Measurements from ENCODE around the gene MTHFSD.

The MTHFSD gene

DNA sequence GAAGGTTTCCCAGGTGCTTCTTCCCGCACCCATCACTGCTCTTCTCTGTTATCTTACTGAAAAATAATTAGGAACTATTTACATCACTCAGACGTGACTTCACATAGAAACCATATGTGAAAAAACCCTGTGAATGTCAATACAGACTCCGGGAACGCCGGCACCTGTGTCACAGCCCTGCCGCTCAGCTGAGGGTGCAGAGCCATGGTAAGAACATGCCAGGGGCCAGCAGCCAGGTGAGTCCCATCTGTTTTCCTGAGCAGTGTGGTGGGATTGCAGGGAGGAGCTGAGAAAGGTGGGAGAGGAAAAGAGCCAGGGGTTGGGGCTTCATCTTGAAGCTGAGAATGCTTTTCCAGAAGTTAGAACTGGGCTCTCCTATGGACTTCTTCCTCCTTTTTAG lies 31.0 kb downstream of the MTHFSD start:
- no peak for DNase-seq

DNA sequence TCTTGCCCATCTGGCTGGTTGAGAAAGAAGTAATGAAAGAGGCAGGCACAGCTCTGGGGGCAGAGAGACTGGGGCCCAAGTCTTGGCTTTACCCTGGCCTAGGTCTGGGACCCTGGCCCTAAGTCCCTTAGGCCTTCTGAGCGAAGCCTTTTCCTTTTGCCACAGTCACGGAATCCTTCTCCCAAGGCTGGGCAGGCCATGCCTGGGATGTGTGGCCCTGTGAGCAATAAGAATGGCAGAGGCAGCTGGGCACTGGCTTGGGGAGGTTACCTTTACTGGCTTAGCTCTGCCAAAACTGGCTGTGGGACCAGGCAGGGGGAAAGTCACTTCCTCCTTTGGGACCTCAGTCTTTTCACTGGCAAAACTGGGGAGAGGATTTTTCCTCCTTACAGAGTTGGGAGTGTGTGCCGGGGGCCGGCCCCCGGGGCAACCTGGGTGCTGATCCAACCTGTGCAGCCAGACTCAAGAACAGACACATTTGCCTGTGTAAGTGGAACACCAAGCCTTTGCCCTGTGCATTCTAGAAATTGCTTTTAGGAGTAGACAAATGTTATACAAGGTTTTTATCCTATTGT lies 31.8 kb downstream of the MTHFSD start:
- no peak for DNase-seq

DNA sequence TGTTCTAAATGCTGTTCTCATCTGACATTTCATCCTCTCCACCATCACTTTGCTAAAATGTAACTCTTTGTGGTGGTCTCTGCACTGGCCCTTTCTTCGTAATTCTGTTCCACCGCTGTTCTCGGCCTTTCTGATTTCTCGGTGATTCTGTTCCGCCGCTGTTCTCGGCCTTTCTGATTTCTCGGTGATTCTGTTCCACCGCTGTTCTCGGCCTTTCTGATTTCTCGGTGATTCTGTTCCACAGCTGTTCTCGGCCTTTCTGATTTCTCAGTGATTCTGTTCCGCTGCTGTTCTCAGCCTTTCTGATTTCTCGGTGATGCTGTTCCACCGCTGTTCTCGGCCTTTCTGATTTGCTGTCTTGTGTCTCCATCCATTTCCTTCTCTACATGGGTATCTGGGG lies 32.4 kb downstream of the MTHFSD start:
- no peak for DNase-seq

DNA sequence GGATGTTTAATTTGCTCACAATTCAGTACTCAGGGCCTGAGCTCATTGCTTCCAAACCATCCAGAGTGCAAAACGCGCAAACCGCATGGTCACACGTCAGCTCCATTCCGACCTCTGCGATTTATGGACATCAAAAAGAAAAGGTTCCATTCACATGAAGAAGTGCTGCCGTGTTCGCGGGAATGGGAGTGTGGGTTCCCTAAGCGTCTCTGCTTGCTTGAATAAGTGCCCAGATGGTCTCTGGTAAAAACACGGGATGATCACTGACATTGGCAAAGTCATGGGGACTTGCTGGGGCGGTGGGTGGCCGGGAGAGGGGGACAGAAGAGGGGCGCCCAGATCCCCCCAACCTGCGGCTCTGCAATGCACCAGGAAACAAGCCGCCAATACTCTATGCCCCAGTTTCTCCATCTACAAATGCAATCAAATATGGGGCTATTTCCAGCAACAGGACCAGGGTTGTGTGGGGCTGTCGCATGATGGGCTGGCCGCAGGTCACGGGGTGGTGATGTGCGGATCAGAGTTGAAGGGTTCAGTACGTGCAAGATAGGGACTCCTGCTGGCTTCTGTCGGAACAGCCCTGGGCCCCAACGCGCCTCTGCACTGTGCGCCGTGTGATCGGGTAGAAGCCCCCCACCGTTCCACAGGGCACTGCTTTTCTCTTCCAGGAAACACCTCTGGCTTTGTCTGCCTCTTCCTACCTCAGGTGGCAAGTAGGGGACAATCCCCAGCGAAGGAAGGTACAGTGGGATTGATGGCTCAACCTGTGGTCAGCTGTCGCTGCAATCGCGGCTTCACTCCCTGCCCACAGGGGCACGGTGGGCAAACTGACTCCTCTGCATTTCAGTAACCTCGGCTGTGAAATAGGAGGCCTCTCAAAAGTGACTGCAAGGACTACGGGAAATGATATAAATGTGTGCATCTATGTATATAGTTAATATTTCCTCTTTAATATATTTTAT lies 33.5 kb downstream of the MTHFSD start:
- DNase-seq: no peak

DNA sequence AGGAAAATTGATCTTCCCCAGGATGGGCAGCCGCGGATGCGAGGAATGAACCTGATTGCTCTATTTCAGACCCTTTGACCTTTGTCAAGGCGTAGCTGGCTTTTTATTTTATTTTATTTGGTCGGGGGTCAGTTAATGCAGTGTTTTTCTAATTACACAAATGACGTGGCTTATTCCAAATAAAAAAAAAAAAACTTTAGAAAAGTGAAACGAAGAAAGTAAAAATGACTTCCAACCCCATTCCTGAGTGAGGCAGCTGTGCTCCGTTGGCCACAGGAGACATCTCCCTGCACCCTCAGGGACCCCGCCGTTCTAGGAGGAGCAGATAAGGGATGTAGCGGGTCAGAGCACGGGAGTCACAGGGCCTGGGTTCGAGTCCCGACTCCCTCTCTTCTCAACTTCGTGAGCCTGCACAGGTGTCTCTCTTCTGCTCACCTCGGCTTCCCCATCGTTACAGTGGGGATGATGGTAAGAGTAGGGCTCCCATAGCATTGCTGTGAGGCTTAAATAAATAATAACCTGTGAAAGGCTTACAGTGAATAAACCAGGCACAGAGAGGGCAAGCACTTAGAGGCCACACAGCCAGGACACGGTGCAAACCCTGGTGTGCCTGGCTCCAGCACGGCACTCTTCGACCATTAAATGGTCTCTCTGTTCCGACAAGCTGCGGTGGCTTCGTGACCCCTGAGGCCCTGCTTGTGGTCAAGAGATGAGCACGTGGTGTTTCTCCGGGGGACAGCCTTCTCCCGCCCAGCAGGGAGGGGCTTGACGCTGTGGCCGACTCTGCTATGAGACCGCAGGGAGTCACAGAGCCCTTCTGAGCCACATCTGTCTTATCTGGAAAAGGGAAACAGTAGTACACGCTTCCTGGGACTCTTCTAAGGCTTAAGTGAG lies 34.5 kb downstream of the MTHFSD start:
- DNase-seq: no peak

DNA sequence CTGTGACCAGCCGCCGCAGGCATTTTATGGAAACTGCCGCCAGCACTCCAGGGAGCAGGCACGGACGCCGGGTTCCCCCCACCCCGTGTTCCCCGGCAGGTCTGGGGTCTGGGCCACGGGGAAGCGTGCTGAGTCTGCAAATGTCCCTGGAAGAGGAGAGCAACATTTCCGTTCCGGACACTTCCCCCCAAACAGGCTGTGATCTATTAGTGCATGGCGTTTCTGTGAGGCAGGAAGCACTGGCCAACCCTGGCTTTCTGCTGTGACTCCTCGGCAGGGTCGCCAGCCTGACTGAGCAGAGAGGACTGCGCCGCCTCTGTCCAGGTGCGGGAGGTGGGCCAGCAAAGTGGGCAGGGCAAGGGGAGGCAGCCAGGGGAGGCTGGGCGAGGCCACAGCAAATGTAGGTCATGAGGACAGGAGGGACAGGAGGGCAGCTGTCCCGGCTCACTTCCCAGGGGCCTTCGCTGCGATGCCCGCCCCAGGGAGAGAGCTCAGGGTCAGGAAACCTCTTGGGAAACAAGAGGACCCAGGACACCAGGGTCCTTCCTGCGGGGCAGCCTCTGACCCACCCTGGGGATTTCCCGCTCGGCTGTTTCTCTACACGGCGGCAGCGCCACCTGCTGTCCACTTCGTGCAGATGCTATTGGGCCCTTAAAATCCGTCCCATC lies 35.3 kb downstream of the MTHFSD start:
- DNase-seq: no peak

DNA sequence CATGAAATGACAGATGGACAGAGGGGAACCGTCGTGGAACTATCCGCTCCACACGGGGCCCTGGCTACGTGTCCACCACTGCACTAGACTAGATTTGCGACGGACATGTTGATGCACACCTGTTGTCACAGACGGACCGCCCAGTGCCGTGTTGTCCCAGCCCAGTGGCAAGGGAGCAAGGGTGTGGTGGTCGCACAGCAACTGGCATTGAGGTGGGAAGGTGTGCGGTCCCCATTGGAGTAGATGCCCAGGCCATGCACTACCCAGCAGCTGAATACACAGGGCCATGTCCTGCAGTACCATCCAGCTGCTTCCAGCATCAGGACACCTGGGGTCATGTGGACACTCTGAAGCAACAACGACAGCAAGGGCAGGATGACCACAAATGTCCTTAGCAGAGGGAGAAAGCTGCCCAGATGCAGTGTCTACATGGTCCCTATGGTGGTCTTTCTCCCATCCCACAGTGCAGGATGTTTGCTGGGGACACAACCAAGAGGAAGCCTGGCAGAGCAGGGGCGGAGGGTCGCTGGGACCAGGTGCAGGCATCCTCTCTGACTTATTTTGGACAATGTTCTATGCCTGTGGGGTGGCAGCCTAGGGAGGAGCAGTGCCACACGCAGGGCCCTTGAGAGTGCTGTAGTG lies 35.9 kb downstream of the MTHFSD start:
- no peak for DNase-seq

DNA sequence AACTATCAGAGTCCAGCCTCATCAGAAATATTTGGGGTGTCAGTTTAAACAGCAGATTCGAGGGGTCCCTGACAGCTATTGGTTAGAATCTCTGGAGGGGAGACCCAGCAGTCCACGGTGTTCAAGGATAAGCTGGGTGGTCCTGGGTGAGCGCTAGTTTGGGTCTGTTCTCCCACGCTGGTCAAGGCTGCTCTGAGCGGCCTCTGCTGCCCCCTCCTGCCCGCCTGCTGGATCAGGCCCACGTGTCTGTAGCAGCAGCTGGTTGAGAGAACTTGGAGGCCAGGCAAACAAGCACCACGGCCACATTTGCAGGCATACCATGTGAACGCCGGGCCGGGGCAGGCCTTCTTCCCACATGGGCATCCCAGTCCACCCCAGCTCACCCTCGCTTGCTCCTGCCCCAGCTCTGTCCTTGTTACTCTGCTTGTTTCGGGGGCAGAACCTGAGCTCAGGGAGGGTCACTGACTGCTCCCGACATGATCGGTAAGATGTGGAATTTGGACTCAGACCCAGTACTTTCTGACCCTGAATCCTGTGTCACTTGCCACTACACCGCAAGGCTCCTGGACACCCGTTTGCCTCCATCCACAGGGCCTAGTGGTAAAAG lies 37.3 kb downstream of the MTHFSD start:
- DNase-seq: no peak

DNA sequence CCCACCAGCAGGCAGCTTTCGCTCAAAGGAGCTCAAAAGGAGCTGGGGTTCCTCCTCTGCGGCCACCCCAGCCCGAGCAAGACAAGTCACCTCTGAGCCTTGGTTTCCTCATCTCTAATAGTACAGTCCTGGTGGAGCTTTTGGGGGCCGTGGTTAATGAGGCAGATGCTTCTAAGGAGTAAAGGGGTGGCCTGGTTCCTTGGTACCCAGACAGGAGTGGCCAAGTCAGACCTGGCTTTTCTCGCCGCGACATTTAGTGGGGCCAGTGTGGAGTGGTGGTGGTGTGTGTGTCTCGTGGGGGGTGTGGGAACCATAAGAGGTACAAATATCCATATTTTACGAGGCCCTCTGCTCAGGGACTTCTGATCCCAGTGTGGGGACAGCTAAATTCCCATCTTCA lies 38.0 kb downstream of the MTHFSD start:
- DNase-seq: no peak

DNA sequence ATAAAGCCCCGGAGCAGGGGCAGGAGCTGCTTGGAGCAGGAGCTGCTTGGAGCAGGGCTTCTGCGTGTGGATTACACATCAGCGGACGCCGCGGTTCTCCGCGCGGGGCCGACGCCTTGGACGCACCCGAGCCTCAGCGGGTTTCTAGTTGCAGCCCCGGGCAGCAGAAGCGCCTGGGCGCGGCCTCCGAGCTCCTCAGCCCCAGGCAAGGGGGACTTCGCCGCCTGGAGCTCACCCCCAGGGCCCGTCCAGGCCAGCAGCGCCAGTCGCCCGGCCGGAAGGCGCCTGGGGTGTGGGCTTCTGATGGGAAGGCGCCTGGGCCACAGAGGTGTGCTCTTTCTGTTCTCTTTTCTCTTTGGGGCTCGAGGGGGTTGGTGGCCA lies 38.4 kb downstream of the MTHFSD start:
- no peak for DNase-seq

DNA sequence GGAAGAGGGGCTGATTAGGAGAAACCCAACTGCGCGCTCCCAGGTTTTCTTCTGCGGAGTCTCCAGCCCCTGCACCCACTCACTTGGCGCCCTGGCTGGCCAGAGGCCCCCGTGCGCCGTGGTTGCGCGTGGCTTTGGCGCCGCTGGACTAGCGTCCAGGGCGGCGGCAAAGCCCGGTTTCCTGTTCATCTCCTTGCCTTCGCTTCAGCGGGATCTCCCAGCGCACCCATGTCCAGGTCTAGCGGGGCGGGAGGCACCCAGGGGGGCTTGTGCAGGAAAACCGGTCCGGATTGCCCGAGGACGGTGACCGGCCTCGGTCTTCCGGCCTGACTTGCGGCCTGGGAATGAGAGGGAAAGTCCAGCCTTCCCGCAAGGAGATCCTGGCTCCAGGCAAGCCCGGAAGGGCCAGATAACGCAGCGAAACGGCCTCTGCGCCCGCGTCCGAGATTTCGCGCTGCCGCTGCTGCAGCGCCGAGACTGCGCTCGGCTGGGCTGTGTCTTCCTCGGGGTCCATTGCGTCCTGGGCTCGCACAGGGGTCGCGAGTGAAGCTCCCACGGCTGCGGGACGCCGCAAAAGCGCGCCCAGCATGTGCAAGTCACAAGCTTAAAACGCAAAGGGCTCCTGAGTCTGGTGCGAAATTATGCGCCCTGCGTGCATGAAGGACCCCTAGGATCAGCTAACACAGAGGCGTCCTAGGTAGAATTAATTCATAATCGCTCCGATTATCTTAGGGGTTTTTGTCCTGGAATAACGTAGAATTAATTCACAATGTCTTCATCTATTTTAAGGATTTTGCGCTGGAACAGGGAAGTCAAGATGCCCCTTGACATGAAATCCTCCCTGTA lies 39.0 kb downstream of the MTHFSD start:
- no peak for DNase-seq

DNA sequence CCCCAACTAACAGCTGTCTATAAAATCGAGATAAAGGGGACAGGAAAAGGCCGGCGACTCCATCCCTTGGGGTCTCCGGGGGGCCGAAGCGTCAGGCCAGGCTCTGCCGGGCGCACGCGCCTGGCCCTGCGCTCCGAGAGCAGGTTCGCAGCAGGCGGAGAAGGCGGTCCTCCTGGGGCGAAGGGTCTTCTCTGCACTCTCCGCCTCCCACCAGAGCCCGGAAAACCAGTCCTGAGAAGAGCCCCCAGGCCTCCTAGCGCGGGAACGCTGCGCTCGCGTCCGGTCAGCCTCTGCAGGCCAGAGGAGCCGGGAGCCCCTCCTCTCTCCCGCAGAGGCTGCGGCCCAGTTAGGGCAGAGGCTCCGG lies 39.6 kb downstream of the MTHFSD start:
- DNase-seq: no peak

DNA sequence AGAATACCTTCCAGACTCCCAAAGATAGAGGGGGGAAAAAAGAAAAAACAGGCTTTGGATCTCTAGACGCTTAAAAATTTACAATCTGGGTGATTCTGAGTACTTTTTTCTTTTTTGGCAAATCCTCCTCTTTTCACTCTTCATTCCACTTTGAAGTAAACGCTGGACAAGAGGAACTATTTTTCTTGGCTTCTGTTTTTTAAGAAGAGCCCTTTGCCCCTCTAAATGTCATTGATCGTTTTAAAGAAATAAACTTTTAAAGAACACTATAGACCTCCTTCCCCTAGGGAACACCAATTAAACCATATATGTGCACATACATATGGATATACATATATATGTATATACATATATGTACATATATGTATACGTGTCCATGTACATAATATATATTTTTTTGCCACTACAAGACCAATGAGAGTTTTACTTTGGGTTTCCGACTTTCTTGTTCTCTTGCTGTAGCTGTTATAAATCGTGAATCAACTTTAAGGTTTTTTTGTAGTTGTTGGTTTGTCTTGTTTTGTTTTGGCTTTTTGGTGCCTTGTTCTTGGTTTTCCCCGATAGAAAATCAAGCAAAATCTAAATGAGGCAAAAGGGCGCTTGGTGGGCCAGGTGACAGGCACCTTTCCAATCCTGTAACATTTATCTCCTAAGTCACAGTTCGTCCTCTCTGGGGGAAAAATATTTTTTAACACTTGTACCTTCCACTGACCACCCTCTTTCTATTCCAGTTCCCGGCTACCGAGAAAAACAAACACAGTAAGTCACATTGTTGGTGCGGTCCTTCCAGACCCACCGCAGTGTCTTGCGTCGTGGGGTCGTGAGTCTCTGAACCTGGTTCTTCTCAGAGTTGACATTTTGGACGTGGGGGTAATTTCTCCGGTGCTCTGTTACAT lies 40.3 kb downstream of the MTHFSD start:
- DNase-seq: no peak

DNA sequence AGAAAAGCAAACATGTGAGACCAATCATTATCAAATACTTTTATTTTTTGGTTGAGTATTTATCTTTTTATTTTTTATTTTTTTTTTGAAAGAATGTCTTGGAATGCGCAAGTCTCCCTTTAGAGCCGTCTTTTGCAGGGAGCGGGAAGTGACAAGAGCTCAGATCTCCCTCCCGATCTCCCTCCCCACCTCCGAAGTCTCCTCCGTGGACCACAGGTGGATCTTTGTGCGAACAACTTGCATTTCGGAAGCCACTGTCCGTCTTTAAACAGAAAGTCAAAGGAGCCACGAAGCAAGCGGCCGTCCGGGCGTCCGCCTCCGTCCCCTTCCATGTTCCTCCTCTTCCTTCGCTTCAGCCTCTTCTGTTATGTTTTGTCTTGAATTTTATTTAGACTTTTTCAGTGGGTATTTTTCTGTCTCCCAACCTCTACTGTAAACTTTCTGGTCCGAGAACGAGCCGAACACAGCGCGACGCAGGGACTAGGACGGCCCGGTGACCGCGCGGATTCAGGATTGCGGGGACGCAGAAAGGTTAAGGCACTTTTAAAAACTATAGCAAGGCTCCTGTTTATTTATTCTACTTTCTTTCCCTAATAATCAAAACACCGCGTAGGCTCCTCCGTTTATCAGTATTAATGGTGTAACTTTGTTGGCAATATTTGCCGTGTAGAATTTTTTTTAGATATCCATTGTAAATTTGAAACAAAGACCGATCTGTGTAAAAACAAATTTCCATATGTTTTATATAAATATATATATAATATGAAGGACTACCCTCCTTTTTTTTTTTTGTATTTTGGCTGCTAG lies 41.4 kb downstream of the MTHFSD start:
- DNase-seq: no peak

DNA sequence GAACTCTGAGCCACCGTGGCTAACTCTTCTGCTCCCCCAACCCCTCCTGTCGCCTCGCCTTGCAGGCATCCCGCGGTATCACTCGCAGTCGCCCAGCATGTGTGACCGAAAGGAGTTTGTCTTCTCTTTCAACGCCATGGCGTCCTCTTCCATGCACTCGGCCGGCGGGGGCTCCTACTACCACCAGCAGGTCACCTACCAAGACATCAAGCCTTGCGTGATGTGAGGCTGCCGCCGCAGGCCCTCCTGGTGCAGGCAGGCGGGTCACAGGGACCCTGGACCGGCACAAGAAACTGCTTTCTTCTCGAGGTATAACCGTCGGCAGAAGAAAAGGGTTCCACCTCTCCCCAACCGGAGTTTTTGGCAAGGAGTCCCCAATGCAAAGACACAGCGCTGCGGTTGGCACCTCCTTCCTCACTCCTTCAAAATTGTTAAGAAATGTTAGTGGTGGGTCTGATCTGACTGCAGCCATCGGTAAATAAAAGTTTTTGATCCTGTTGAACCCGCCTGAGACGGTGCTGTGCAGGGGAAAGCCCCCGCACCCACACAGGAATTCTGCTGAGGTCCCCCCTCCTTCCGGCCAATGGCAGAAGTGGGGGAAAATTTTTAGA lies 42.1 kb downstream of the MTHFSD start:
- DNase-seq: no peak

DNA sequence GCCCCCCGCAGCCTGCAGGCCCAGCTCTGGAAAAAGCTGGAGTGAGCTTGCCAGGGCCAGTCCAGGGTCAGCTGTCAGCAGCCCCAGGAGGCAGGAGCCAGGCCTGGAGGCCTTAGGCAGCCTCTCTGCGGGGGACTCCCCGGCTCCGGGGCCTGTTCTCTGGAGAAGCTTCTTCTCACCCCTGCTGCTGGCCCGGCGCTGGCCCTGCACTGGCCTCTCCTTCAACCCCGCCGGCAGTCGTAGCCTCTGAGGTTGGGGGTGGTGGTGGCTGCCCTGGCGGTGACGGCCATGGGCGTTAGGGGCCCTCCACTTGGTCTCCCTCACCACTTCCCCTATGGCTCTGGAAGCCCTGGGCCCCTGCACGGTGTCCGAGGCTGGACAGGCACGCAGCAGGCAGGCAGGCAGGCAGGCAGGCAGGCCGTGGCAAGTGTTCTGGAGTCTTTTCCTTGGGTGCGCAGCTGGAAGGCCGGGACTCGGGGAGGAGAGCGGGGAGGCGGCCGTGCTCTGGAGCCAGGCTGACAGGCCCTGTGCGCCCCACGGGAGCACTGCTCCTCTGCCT lies 42.7 kb downstream of the MTHFSD start:
- no peak for DNase-seq

DNA sequence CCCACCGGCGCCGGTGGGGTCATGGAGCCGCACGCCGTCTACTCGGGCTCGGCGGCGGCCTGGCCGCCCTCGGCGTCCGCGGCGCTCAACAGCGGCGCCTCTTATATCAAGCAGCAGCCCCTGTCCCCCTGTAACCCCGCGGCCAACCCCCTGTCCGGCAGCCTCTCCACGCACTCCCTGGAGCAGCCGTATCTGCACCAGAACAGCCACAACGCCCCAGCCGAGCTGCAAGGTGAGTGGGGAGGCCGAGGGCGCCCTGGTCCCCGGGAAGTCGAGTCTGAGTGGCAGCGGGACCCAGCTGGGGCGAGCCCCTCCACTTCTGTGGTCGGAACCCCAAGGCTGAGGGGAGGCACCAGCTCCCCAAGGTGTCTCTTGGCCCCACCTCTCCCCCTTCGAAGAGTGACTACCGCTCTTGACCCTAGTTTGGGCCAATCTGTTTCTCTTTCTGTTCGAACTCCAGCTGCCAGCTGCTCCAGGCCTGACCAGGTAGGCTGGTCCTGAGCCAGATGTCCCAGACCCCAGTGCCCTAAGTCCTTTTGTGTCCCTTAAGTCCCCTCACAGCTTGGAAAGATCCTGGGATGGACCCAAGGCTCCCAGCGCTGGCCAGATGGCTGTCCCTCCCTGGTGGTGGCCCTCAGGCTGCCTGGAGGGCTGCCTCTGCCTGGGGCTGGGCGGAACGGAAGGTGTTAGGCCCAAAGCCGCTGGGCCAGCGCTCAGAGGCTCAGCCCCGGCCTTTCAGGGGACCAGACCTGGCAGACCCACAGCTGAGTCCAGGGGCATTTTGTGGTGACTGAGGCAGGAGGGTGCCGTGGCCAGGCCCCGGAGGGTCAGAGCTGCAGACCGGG lies 43.5 kb downstream of the MTHFSD start:
- no peak for DNase-seq
